Measurements from ENCODE around the gene FNIP1. TPM values are rescaled to one million over a fixed set of nuclear protein-coding genes. Genes with fewer than 3 reads are reported as not detected.

The FNIP1 gene
- total and polyA plus RNA-seq, 2 of the 8 experiments (the other 6 are each of a cell fraction or from before 2014, with no cell fraction given): 3.5 to 17.3 TPM

- Histone ChIP-seq H3K9me3 (ENCODE audit: insufficient read depth in 2 of 2, low read depth in 1 of 2, low read length in 1 of 2) (no peaks in the 10 kb centered on the region), H2AK5ac (ENCODE audit: low read depth, low read length) (no peak overlapping the region), H2BK5ac (ENCODE audit: low read depth, low read length) (no peak overlapping the region), H3K27ac (ENCODE audit: low read depth, low read length) (no peak overlapping the region), H2BK20ac (ENCODE audit: low read length) (no peak overlapping the region), H3K27me3 (replicated peaks in 1 of 4; ENCODE audit: control insufficient read depth in 3 of 4, extremely low read depth in 1 of 4, insufficient read depth in 3 of 4, low read length in 3 of 4) (no peaks in the 10 kb centered on the region), H3K36me3 (ENCODE audit: control insufficient read depth in 2 of 4, insufficient read depth in 4 of 4, low read length in 3 of 4) (peaks cover 0 to 11% (median 5%) of the 10 kb centered on the region in 4 experiments; a peak in 6 of 8 replicates), H3K79me1 (ENCODE audit: low read depth, low read length) (no peaks in the 10 kb centered on the region), H3K18ac (ENCODE audit: extremely low read depth, low read length) (no peak overlapping the region), H3K23me2 (ENCODE audit: low read depth, low read length) (no peaks in the 10 kb centered on the region; the same call in 1 of the 2 replicates), H3K79me2 (ENCODE audit: control insufficient read depth in 1 of 2, insufficient read depth in 2 of 2, low read length in 2 of 2) (no peaks in the 10 kb centered on the region), H3K56ac (replicated peaks; ENCODE audit: insufficient read length, low read depth, low read length) (no peak overlapping the region), H4K8ac (ENCODE audit: extremely low read depth, insufficient read depth, low read length) (no peak overlapping the region), H3K23ac (ENCODE audit: insufficient read length) (no peak overlapping the region), H3K9ac (replicated peaks in 1 of 4; ENCODE audit: extremely low read depth in 1 of 4, low read depth in 3 of 4, low read length in 3 of 4) (no peak overlapping the region), H4K91ac (replicated peaks; ENCODE audit: insufficient read length, low read length) (no peak overlapping the region), H2BK15ac (ENCODE audit: low read length) (no peak overlapping the region), H3K4me3 (ENCODE audit: extremely low read depth in 1 of 4, insufficient read depth in 2 of 4, low read depth in 3 of 4, low read length in 4 of 4) (no peak overlapping the region), H3K4ac (replicated peaks; ENCODE audit: insufficient read length, low read depth, low read length) (no peak overlapping the region), H3K4me2 (ENCODE audit: insufficient read depth in 1 of 2, low read depth in 2 of 2, low read length in 2 of 2) (no peak overlapping the region), H2AFZ (ENCODE audit: low read length) (no peak overlapping the region), H3K14ac (ENCODE audit: insufficient read length) (no peak overlapping the region), H2BK12ac (ENCODE audit: low read depth, low read length) (no peak overlapping the region), H4K20me1 (replicated peaks in 1 of 2; ENCODE audit: control insufficient read depth in 1 of 2, insufficient read depth in 2 of 2, low read length in 2 of 2) (peaks cover 0 to 1% of the 10 kb centered on the region in 2 experiments), H4K5ac (ENCODE audit: insufficient read length, low read depth, low read length) (no peak overlapping the region), H2BK120ac (replicated peaks; ENCODE audit: low read depth, low read length) (no peak overlapping the region), H3K4me1 (replicated peaks in 1 of 4; ENCODE audit: control insufficient read depth in 3 of 4, insufficient read depth in 4 of 4, low read length in 3 of 4) (no peaks in the 10 kb centered on the region)
- CTCF ChIA-PET (ENCODE audit: partially characterized antibody): interaction anchor here (1.8 kb wide), 1 partner anchor 121 kb away, joined by 8 read pairs; no protein-coding TSS in a partner anchor
- POLR2A ChIA-PET (ENCODE audit: partially characterized antibody): no interaction called here
- no peak for DNase-seq (ENCODE audit: low read depth in 1 of 2, low spot score in 2 of 2)
- 88% methylated on average over 8 of the region's 8 CpGs; no CpG with 5 or more reads in 1 of the 2 experiments for WGBS, 2 experiments (ENCODE audit: extremely low coverage in 1 of 2, insufficient coverage in 1 of 2, insufficient read length in 1 of 2, insufficient replicate concordance in 2 of 2, low coverage in 1 of 2, low lambda C conversion rate in 2 of 2, missing lambda C conversion rate in 1 of 2)
- no peak for FAIRE-seq
- TF ChIP-seq FOSL1 (IDR thresholded peaks at IDR 0.05; ENCODE audit: insufficient read depth, low read depth, low read length) (no peak), BRCA1 (IDR thresholded peaks at IDR 0.05; ENCODE audit: low read depth, low read length) (no peak), RXRA (IDR thresholded peaks at IDR 0.05; ENCODE audit: insufficient read depth, low read depth, low read length) (no peak), SP1 (IDR thresholded peaks at IDR 0.05; ENCODE audit: low read depth, low read length) (no peak), EGR1 (IDR thresholded peaks at IDR 0.05; ENCODE audit: borderline replicate concordance, low read depth, low read length) (no peak), POLR2AphosphoS5 (IDR thresholded peaks at IDR 0.05; ENCODE audit: low read depth, low read length) (no peak), EP300 (IDR thresholded peaks at IDR 0.05; ENCODE audit: borderline replicate concordance in 1 of 2, low read depth in 2 of 2, low read length in 2 of 2) (no peak), POLR2A (IDR thresholded peaks at IDR 0.05; ENCODE audit: control extremely low read depth in 1 of 2, low read depth in 2 of 2, low read length in 2 of 2) (no peak), CBX5 (IDR thresholded peaks at IDR 0.05; ENCODE audit: low read depth, low read length) (no peak), ASH2L (IDR thresholded peaks at IDR 0.05; ENCODE audit: low read length) (no peak), JUND (IDR thresholded peaks at IDR 0.05; ENCODE audit: low read length) (no peak), RAD21 (IDR thresholded peaks at IDR 0.05 in 1 of 2, conservative IDR thresholded peaks at IDR 0.05 in 1 of 2; ENCODE audit: low read depth in 2 of 2, low read length in 2 of 2) (no peak), KDM1A (IDR thresholded peaks at IDR 0.05; ENCODE audit: borderline replicate concordance, low read length) (no peak), E2F6 (IDR thresholded peaks at IDR 0.05) (no peak), KDM5A (IDR thresholded peaks at IDR 0.05; ENCODE audit: low read length) (no peak)
Measured at GRCh38 chr5:131710391-131710790, 86.4 kb downstream of the FNIP1 start.
